ENCODE measurements around the gene NR3C2.

GRCh38 chr4:148477276-148477675 is 35.1 kb upstream of the NR3C2 start:
- TF ChIP-seq, protein P1, sequence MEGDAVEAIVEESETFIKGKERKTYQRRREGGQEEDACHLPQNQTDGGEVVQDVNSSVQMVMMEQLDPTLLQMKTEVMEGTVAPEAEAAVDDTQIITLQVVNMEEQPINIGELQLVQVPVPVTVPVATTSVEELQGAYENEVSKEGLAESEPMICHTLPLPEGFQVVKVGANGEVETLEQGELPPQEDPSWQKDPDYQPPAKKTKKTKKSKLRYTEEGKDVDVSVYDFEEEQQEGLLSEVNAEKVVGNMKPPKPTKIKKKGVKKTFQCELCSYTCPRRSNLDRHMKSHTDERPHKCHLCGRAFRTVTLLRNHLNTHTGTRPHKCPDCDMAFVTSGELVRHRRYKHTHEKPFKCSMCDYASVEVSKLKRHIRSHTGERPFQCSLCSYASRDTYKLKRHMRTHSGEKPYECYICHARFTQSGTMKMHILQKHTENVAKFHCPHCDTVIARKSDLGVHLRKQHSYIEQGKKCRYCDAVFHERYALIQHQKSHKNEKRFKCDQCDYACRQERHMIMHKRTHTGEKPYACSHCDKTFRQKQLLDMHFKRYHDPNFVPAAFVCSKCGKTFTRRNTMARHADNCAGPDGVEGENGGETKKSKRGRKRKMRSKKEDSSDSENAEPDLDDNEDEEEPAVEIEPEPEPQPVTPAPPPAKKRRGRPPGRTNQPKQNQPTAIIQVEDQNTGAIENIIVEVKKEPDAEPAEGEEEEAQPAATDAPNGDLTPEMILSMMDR (IDR thresholded peaks at IDR 0.05; ENCODE audit: borderline replicate concordance, extremely low read depth, low read length, poor library complexity, severe bottlenecking): no peak
- TF ChIP-seq EZH2 (IDR thresholded peaks at IDR 0.05; ENCODE audit: borderline replicate concordance, low read depth, low read length, severe bottlenecking): no peak
